ENCODE measurements around the gene RCAN1.

GRCh38 chr21:34504595-34504994, 110.3 kb downstream of the RCAN1 start:
- TF ChIP-seq EZH2 (IDR thresholded peaks at IDR 0.05; ENCODE audit: borderline replicate concordance, low read depth, low read length, poor library complexity, severe bottlenecking) (no peak), CTCF (conservative IDR thresholded peaks at IDR 0.05; ENCODE audit: low read depth, low read length) (no peak)
